CD1c-positive myeloid dendritic cell (primary cell): ENCODE data around the gene MTG1.
"Not testable (repeated sequence)": the region's sequence is repeated elsewhere in the genome, so short reads cannot be mapped to it uniquely, and the experiment has no call there.

ENCODE experiments used
- DNase-seq: peaks from one replicate; pipeline ENCODE4 v3.0.0-alpha.2; 2016; ENCODE audit errors: extremely low spot score

MTG1 gene

DNA sequence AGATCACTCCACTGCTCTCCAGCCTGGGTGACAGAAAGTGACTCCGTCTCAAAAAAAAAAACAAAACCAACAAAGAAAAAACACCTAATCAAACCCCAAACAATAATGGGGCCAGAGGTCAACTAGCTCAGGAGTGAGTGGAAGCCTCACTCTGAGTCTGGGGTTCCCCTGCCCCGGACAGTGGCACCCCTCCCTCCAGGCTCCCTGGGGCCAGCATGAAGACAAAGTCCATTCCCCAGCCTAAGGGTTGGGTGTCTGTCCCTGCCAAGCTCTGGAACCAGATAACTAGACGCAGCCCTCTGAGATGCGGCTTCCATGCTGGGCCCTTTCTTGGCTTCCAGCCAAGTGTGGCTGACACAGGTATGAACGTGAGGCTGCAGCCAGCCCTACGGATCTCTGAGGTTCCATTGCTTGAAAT is 34.4 kb upstream of the MTG1 start:
- DNase-seq, result no peak

GRCh38 chr10:133359972-133360610 is 33.9 kb upstream of the MTG1 start:
- no peak for DNase-seq

DNA sequence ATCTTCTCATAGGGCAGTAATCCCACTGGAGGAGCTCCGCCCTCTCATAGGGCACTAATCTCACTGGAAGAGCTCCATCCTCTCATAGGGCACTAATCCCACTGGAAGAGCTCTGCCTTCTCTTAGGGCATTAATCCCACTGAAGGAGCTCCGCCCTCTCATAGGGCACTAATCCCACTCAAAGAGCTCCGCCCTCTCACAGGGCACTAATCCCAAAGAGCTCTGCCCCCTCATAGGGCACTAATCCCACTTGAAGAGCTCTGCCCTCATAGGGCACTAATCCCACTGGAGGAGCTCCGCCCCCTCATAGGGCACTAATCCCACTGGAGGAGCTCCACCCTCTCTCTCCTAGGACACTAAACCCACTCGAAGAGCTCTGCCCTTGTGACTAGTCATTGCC is 32.7 kb upstream of the MTG1 start:
- no peak for DNase-seq

- no peak for DNase-seq
Observed at GRCh38 chr10:133361773-133362441, 32.0 kb upstream of the MTG1 start.

GRCh38 chr10:133362846-133363245 is 31.1 kb upstream of the MTG1 start:
- DNase-seq, result no peak

- no peak for DNase-seq
Observed at GRCh38 chr10:133364645-133365431, 29.1 kb upstream of the MTG1 start.

GRCh38 chr10:133365461-133366129 is 28.4 kb upstream of the MTG1 start:
- no peak for DNase-seq

DNA sequence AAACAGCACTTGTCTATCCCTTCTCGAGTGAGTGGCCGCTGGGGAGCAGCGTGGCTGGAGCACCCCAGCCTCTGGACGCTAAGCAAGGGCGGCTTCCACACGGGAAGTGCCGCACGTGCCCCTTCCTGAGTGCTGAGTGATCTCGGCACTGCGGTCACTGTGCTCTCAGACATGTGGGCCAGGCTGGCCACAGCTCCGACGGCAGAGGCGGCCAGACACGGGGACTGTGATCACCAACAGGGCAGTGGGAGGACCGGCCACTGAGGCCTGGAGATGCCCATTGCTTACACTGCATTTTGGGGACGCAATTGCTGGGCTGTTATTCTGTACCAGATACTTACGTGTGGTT is 27.9 kb upstream of the MTG1 start:
- DNase-seq, result no peak

GRCh38 chr10:133366751-133367150 is 27.2 kb upstream of the MTG1 start:
- DNase-seq, result no peak

- not testable (repeated sequence) for DNase-seq
Observed at GRCh38 chr10:133367461-133367860, 26.5 kb upstream of the MTG1 start.

DNA sequence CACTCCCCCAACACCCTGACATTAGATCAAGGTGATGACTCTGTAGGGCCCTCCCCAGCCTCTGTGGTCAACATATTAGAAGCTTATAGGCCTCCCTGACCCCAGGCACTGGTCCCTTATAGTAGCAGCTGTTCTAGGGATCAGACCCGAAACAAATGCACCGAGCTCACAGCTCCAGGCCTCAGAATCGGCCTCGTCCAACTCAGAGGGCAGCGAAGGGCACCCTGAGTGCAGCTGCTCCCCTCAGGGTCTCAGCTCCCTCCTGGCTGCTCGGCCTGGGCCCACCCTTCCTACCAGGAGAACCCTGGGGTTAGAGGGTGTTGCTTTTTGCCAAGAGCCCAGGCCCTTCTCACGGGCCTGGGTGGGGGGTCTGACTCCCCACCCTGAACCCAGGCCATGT is 25.8 kb upstream of the MTG1 start:
- no peak for DNase-seq

- DNase-seq, result no peak
Observed at GRCh38 chr10:133370030-133370786, 23.7 kb upstream of the MTG1 start.

DNA sequence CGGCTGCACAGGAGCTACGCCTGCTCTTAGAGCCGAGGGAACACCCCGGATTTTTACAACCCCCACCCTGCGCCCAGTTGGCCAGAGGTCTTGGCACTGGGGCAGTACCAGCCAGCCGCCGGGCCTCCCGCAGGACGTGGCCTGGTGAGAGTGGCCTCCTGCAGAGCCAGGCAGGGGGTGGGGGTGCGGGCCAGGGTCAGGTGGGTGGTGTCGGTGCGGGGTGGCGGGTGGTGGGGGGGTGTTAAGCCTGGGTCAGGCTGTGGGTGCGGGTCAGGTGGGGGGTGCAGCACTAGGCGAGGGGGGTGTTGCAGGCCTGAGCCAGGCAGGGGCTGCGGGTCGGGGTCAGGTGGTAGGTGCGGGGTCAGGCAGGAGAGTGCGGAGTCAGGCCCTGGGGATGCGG is 21.4 kb upstream of the MTG1 start:
- no peak for DNase-seq

GRCh38 chr10:133373174-133374090 is 20.5 kb upstream of the MTG1 start, which contains the start of gene ECHS1:
TSS of gene ECHS1 (minus strand) at chr10:133373354. CDS start at chr10:133373333, 21 bp downstream.
- DNase-seq, result peak; percentile 98

- no peak for DNase-seq
Observed at GRCh38 chr10:133375357-133376115, 18.4 kb upstream of the MTG1 start.

DNA sequence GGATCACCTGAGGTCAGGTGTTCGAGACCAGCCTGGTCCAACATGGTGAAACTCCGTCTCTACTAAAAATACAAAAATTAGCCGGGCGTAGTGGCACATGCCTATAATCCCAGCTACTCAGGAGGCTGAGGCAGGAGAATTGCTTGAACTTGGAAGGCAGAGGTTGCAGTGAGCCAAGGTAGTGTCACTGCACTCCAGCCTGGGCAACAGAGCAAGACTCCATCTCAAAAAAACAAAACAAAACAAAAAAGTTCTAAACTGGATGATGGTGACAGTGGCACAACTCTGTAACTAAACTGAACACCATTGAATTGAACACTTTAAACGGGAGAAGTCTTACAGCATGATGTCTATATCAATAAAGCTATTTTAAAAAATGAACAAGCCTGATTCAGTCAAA is 17.8 kb upstream of the MTG1 start:
- not testable (repeated sequence) for DNase-seq

GRCh38 chr10:133377025-133377817 is 16.7 kb upstream of the MTG1 start:
- DNase-seq, result peak; percentile 15

GRCh38 chr10:133377818-133378250 is 16.1 kb upstream of the MTG1 start:
- no peak for DNase-seq
